MM.1S (cell line): Measurements from ENCODE around the gene BSDC1.

ENCODE experiments used
- DNase-seq: peaks from one replicate; pipeline ENCODE4 v3.0.0-alpha.2; 2015
- H2AFZ ChIP-seq: fragments of 300-600 bp; sonication (generic); 2 replicates; pipeline ENCODE4 v1.6.0; 2016; ENCODE audit warnings: antibody characterized with exemption, low read length
- H3F3A ChIP-seq: fragments of 300-600 bp; sonication (generic); 2 replicates; pipeline ENCODE4 v1.6.1; 2016; ENCODE audit warnings: mild to moderate bottlenecking, antibody characterized with exemption, low read length, moderate library complexity, mixed read lengths; ENCODE audit not compliant: insufficient read depth
- H3K27ac ChIP-seq: fragments of 300-600 bp; sonication (generic); 2 replicates; pipeline ENCODE4 v1.5.1; 2016; ENCODE audit warnings: mild to moderate bottlenecking, low read length
- H3K27me3 ChIP-seq: fragments of 300-600 bp; sonication (generic); replicated peaks from 2 replicates; pipeline ENCODE4 v1.6.0; 2016; ENCODE audit warnings: low read length; ENCODE audit not compliant: insufficient read depth
- H3K36me3 ChIP-seq: fragments of 300-600 bp; sonication (generic); replicated peaks from 2 replicates; pipeline ENCODE4 v1.6.1; 2016; ENCODE audit warnings: mild to moderate bottlenecking, low read length, mixed read lengths; ENCODE audit not compliant: insufficient read depth
- H3K4me1 ChIP-seq: fragments of 300-600 bp; sonication (generic); 2 replicates; pipeline ENCODE4 v1.6.1; 2016; ENCODE audit warnings: low read length, mixed read lengths
- H3K4me2 ChIP-seq: fragments of 300-600 bp; sonication (generic); 2 replicates; pipeline ENCODE4 v1.6.0; 2016; ENCODE audit warnings: low read depth, low read length
- H3K4me3 ChIP-seq: fragments of 300-600 bp; sonication (generic); 2 replicates; pipeline ENCODE4 v1.5.1; 2016; ENCODE audit warnings: low read length, mixed read lengths
- H3K79me2 ChIP-seq: fragments of 300-600 bp; sonication (generic); 2 replicates; pipeline ENCODE4 v1.6.1; 2016; ENCODE audit warnings: mixed run types, low read length, mixed read lengths
- H3K9ac ChIP-seq: fragments of 300-600 bp; sonication (generic); 2 replicates; pipeline ENCODE4 v1.6.1; 2016; ENCODE audit warnings: low read length, mixed read lengths
- H3K9me2 ChIP-seq: fragments of 300-600 bp; sonication (generic); replicated peaks from 2 replicates; pipeline ENCODE4 v1.6.1; 2016; ENCODE audit warnings: mild to moderate bottlenecking, low read length, mixed read lengths; ENCODE audit not compliant: insufficient read depth
- H3K9me3 ChIP-seq: fragments of 300-600 bp; sonication (generic); replicated peaks from 2 replicates; pipeline ENCODE4 v1.6.1; 2016; ENCODE audit warnings: mild to moderate bottlenecking, low read length, mixed read lengths; ENCODE audit not compliant: insufficient read depth
- H4K20me1 ChIP-seq: fragments of 300-600 bp; sonication (generic); 2 replicates; pipeline ENCODE4 v1.6.1; 2016; ENCODE audit warnings: mild to moderate bottlenecking, low read length, moderate library complexity, mixed read lengths; ENCODE audit not compliant: insufficient read depth
- CTCF ChIP-seq: fragments of 300-600 bp; sonication (generic); IDR thresholded peaks from 2 replicates; pipeline ENCODE4 v1.5.1; 2016; ENCODE audit warnings: antibody characterized with exemption, low read length, mixed read lengths
- EZH2 ChIP-seq: fragments of 300-600 bp; sonication (generic); optimal IDR thresholded peaks from 2 replicates; pipeline ENCODE3; 2017; ENCODE audit warnings: low read depth, mild to moderate bottlenecking, antibody characterized with exemption, low read length, mixed read lengths
- EZH2phosphoT487 ChIP-seq: fragments of 300-600 bp; sonication (generic); IDR thresholded peaks from 2 replicates; pipeline ENCODE4 v1.6.1; 2018; ENCODE audit warnings: antibody characterized with exemption, low read length

The BSDC1 gene

GRCh38 chr1:32390904-32391870 is 3.1 kb downstream of the BSDC1 start:
- TF ChIP-seq CTCF = no peak
- no peak for TF ChIP-seq EZH2phosphoT487
- H3K4me2 ChIP-seq = no peak overlapping the region
- H3K27me3 ChIP-seq = no peaks in the 10 kb centered on the region
- no peak for DNase-seq
- H2AFZ ChIP-seq = no peak overlapping the region
- H3K36me3 ChIP-seq = peaks cover 9% of the 10 kb centered on the region
- no peak overlapping the region for H3K27ac ChIP-seq
- no peak overlapping the region for H3K9ac ChIP-seq
- H3K9me2 ChIP-seq = no peaks in the 10 kb centered on the region
- H3K9me3 ChIP-seq = no peaks in the 10 kb centered on the region
- H3K4me1 ChIP-seq = peaks cover 10% of the 10 kb centered on the region
- no peaks in the 10 kb centered on the region for H4K20me1 ChIP-seq
- H3K4me3 ChIP-seq = no peak overlapping the region
- peaks cover 54% of the 10 kb centered on the region for H3K79me2 ChIP-seq
- H3F3A ChIP-seq = peaks cover 7% of the 10 kb centered on the region; the same call in 1 of the 2 replicates

GRCh38 chr1:32388641-32389040 is 5.6 kb downstream of the BSDC1 start:
- no peak overlapping the region for H3K4me2 ChIP-seq
- H3K36me3 ChIP-seq = peaks cover 9% of the 10 kb centered on the region

DNA sequence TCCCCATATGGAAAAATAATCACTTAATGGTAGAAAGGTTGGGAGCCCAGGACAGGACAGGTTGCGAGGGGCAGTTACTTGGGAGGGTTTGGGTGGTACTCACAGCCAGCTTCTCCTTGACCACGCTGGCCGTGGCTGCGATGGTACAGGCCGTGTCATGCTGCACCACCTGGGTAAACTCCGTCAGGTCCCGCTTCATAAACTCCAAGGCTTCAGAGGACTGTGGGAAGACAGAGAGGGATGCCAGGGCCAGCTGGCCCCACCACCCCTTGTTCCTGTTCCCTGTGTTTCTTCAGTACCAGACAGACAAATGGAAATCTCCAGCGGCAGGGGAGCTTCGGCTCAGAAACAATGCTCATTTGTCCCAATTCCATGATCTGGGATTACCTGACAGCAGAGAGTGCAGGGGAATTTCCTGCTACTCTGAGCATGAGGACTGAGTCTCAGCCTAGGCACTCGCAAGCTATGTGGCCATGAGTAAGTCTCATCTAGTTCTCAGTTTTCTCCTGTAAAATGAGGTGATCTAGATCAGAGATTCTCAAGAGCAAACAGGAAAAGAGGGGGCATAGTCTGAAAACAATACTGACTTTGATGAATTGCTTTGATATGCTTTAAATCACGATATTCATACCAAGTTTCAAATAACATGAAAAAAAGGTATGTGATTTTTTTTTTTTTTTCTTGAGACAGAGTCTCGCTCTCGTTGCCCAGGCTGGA is 7.4 kb downstream of the BSDC1 start:
- Histone ChIP-seq H3K27me3 (no peaks in the 10 kb centered on the region), H3K9ac (no peak overlapping the region), H3K4me3 (no peak overlapping the region), H3K36me3 (peaks cover 15% of the 10 kb centered on the region), H3K4me1 (no peaks in the 10 kb centered on the region), H3K79me2 (peaks cover 31% of the 10 kb centered on the region), H3F3A (no peaks in the 10 kb centered on the region), H4K20me1 (no peaks in the 10 kb centered on the region), H3K4me2 (no peak overlapping the region), H3K27ac (no peak overlapping the region), H3K9me3 (no peaks in the 10 kb centered on the region), H3K9me2 (no peaks in the 10 kb centered on the region), H2AFZ (no peak overlapping the region)
- DNase-seq = no peak
- TF ChIP-seq EZH2 (no peak), EZH2phosphoT487 (no peak), CTCF (no peak)

More at GRCh38 chr1:32388641-32389040, 5.6 kb downstream of the BSDC1 start:
- H3K9ac ChIP-seq = no peak overlapping the region
- H2AFZ ChIP-seq = no peak overlapping the region
- H3K27me3 ChIP-seq = no peaks in the 10 kb centered on the region
- H3K79me2 ChIP-seq = peaks cover 49% of the 10 kb centered on the region
- H4K20me1 ChIP-seq = no peaks in the 10 kb centered on the region
- TF ChIP-seq EZH2phosphoT487 (no peak), CTCF (no peak)
- H3K9me2 ChIP-seq = no peaks in the 10 kb centered on the region
- no peaks in the 10 kb centered on the region for H3F3A ChIP-seq
- no peaks in the 10 kb centered on the region for H3K9me3 ChIP-seq
- peaks cover 9% of the 10 kb centered on the region for H3K4me1 ChIP-seq
- no peak overlapping the region for H3K4me3 ChIP-seq
- no peak for DNase-seq
- H3K27ac ChIP-seq = no peak overlapping the region
